ENCODE results near the gene ANKRD39. TPM values are rescaled to one million over a fixed set of nuclear protein-coding genes. Genes with fewer than 3 reads are reported as not detected.

Gene ANKRD39
- total RNA-seq, 2 experiments from 2014 or later, result 31.2 to 33.9 TPM

Small RNAs within 50 kb of the gene (microRNA-seq; reads per million reads assigned to microRNA genes)
- not detected for gene MIR3127

Other genes with a start within 250 kb of the ANKRD39 start
- gene KANSL3, start 219.7 kb downstream of the ANKRD39 start, total RNA-seq, result 10 to 100 TPM; 63.8 to 69.6 TPM
- not detected for gene FER1L5, start 215.3 kb downstream of the ANKRD39 start, total RNA-seq
- gene LMAN2L, start 118.0 kb downstream of the ANKRD39 start, total RNA-seq, result 1 to 10 TPM; 7.2 to 7.3 TPM
- gene CNNM4, start 97.1 kb downstream of the ANKRD39 start, total RNA-seq, result 1 to 10 TPM; 6.9 to 7.9 TPM
- 10 to 100 TPM; 34.6 to 34.7 TPM for gene CNNM3, start 41.7 kb downstream of the ANKRD39 start, total RNA-seq
- 10 to 100 TPM; 16.5 to 17.8 TPM for gene ANKRD23, start 14.0 kb downstream of the ANKRD39 start, total RNA-seq
- gene SEMA4C, start 12.1 kb upstream of the ANKRD39 start, total RNA-seq, result 10 to 100 TPM; 28.8 to 30.6 TPM
- gene FAM178B, start 128.6 kb upstream of the ANKRD39 start, total RNA-seq, result under 1 TPM; 0.75 to 0.94 TPM
- gene FAHD2B, start 236.9 kb upstream of the ANKRD39 start, total RNA-seq, result 10 to 100 TPM; 26.9 to 31.5 TPM